CD4-positive, alpha-beta T cell treated with Interleukin-10 for 1 hour (primary cell): ENCODE measurements around the gene POLDIP3.
"Not testable (repeated sequence)": the region's sequence is repeated elsewhere in the genome, so short reads cannot be mapped to it uniquely, and the experiment has no call there.

ENCODE experiments used
- DNase-seq: peaks from one replicate; pipeline ENCODE4 v3.0.0-alpha.2; 2020

POLDIP3 gene

DNA sequence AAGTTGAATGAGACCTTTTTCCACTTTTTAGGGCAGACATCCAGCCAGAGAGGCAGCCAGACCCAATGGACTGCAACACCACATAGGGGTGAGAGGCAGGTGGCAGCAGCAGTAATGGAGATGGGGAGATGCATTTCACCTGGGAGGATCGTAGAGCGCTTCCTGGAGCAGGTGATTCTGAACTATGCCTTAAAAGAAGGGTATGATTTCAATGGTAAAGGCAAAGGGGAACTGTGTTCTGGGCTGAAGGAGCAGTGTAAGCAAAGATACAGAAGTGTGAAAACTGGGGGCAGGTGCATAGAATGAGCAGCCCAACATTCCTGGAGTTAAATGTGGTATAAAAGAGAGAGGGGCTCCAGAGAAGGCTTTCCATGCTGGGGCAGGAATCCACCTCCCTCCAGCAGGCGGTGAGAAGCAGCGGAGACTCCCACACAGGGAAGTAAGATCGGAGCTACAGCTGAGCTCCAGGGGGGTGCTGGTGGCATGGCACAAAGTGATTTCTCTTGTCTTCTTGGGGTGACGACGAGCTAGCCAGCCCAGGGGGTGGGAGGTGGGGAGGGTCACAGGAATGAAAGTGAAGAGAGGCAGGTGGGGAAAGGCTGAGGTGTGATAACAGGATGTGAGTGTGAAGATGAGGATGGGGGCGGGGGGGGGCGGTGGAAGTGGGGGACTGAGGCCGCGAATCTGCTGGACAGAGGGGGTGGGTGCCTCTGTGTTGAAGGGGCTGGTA lies 65.2 kb downstream of the POLDIP3 start:
- DNase-seq = no peak

DNA sequence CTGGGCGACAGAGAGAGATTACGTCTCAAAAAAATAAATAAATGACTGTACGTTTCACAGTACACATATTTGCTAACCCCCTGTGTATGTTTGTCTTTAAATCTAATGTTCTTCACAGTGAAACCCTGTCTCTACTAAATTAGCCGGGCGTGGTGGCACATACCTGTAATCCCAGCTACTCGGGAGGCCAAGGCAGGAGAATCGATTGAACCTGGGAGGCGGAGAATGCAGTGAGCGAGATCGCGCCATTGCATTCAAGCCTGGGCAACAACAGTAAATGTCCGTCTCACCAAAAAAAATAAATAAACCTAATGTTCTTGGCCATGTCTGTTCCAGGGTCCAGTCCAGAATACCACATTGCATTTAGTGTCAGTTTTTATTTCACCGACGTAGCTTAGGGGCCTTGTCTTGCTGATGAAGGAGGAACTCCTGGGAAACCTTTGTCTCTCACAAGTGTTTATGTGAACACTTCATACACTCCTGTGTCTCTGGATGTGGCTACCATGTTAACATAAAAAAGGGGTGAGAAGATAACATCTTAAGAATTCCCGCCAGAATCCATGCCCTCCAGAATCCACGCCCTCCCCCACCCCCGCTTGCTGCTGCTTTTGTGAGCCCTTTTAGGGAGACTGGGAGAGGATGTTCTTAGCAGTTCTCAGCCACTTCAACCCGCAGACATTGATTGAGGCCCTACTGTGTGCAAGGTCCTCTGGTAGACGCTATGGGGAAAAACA lies 65.9 kb downstream of the POLDIP3 start:
- no peak for DNase-seq

DNA sequence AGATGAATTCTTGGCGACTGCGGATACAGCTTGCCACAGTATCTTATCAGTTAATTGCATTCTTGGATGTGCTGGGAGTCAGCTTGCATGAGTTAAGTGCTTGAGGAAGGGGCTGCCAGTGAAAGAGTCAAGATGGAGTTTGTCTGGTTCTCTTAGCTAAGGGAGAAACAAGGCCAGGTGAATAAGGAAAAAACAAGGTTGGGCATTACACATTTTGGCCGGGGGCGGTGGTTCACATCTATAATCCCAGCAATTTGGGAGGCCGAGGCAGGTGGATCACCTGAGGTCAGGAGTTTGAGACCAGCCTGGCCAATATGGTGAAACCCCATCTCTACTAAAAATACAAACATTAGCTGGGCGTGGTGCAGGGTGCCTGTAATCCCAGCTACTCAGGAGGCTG lies 66.6 kb downstream of the POLDIP3 start:
- not testable (repeated sequence) for DNase-seq

DNA sequence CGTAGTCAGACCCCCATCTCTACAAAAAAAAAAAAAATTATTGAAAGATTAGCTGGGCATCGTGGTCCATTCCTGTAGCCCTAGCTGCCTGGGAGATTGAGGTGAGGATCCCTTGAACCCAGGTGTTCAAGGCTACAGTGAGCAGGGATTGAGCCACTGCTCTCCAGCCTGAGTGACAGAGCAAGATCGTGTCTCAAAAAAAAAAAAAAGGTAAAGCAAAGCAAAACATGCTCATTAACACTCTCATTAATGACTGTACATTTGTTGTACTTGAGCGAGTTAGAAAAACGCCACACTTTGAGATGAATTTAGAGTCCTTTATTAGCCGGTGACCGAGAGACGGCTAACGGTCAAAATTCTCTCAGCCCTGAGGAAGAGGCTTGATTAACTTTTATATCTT lies 67.1 kb downstream of the POLDIP3 start:
- DNase-seq = no peak

DNA sequence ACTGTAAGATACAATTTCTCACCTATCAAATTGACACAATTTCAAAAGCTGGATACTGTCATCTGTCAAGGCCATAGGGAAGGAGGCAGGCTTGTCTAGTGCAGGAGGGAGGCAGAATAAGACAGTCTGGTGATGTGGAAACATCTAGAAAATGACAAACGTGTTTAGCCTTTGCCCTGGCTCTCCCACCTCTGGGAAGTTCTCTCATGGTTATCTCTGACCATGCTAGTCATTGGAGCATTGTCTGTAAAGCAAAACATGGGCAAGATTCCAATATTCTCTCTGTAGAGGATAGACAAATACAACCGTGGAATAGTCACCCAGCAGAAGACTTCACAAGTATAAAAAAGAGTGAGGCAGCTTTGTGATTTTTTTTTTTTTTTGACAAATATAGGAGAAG lies 70.0 kb downstream of the POLDIP3 start:
- no peak for DNase-seq

DNA sequence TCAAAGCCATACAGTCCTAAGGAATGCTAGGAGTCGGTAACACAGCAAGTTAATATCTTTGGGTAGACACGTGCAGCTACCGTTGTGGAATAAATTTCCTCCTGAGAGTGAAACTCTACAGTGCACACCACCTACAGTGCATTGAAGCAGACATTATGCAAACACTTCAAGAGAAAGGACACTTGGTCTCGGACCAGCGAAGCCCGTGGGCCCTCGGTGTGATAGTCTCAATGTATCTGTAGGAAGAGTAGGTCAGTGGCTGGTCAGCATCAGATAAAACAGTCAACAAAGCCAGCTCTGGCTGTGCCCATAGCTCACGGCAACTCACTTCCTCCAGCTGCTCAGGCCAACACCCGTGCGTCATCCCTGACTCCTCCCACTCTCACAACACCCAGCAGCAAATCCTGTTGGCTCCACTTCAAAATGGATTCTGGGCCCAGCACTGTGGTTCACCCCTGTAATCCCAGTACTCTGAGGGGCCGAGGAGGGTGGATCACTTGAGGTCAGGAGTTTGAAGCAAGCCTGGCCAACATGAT lies 75.4 kb downstream of the POLDIP3 start:
- not testable (repeated sequence) for DNase-seq

DNA sequence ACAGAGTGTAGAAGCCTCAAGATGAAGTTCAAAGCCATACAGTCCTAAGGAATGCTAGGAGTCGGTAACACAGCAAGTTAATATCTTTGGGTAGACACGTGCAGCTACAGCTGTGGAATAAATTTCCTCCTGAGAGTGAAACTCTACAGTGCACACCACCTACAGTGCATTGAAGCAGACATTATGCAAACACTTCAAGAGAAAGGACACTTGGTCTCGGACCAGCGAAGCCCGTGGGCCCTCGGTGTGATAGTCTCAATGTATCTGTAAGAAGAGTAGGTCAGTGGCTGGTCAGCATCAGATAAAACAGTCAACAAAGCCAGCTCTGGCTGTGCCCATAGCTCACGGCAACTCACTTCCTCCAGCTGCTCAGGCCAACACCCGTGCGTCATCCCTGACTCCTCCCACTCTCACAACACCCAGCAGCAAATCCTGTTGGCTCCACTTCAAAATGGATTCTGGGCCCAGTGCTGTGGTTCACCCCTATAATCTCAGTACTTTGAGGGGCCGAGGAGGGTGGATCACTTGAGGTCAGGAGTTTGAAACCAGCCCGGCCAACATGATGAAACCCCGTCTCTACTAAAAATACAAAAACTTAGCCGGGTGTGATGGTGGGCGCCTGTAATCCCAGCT lies 77.4 kb downstream of the POLDIP3 start:
- DNase-seq = not testable (repeated sequence)

DNA sequence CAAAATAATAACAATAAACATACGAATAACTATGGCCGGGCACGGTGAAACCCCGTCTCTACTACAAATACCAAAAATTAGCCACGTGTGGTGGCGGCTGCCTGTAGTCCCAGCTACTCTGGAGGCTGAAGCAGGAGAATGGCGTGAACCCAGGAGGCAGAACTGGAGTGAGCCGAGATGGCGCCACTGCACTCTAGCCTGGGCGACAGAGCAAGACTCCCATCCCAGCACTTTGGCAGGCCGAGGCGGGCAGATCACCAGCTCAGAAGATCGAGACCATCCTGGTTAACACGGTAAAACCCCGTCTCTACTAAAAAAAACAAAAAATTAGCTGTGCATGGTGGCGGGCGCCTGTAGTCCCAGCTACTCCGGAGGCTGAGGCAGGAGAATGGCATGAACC lies 78.0 kb downstream of the POLDIP3 start:
- DNase-seq = not testable (repeated sequence)

DNA sequence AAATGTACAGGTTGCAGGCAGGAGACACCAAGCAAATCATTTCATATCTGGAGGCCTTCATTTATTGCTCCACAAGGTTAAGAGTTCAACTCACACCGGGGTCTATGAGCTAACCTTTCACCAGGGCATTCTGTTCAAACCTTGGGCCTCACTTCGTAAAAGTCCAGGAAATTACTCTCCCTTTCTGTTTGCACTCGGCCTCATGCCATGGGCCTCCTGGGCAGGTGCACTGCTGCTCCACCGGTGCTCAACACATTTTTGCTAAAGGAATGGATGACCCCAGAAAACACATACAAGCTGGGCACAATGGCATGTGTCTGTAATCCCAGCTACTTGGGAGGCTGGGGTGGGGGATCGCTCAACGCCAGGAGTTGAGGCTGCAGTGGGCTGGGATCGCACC lies 78.5 kb downstream of the POLDIP3 start:
- DNase-seq = no peak

DNA sequence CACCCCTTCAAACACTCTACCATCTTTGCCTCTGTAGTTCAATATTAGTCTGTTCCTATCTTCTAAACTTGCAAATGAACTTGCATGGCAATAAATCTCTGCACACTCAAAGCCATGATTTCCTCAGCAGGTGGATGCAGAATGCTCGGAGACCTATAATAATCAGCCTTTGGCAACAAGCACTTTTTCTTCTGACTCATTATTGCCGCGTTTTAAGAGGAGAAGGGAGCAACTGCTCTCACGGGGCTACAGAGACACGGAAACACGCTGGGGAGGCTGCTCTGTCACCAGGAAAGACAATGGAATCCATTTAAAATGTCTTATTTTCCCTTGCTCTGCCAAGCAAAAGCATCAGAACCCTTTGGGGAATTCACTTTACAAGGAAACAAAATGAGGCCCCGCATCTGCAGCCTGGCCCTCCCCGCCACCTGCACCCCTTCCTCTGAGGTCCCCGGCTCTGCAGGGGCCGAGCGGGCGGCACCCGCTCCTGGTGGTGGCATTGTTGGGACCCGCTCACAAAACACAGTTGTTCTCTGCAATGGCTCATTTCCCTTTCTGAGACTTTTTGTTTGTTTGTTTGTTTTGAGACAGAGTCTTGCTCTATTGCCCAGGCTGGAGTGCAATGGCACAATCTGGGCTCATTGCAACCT lies 79.5 kb downstream of the POLDIP3 start:
- not testable (repeated sequence) for DNase-seq
